Hepatocyte (in vitro differentiated cells): ENCODE measurements around the gene ZNF12. TPM values are rescaled to one million over a fixed set of nuclear protein-coding genes. Genes with fewer than 3 reads are reported as not detected.

Source experiments
- DNase-seq: peaks from one replicate; pipeline ENCODE4 v3.0.0-alpha.2; 2016; ENCODE audit warnings: low spot score
- H2AFZ ChIP-seq: fragments of 200-600 bp; sonication (generic); 2 replicates; pipeline ENCODE4 v1.6.0; 2016; ENCODE audit warnings: antibody characterized with exemption, mild to moderate bottlenecking
- H3K27ac ChIP-seq: fragments of 200-600 bp; sonication (generic); 2 replicates; pipeline ENCODE4 v1.5.1; 2016; ENCODE audit warnings: mild to moderate bottlenecking
- H3K27me3 ChIP-seq: fragments of 200-600 bp; sonication (generic); 2 replicates; pipeline ENCODE4 v1.6.1; 2016
- H3K36me3 ChIP-seq: fragments of 200-600 bp; sonication (generic); replicated peaks from 2 replicates; pipeline ENCODE4 v1.5.1; 2016; ENCODE audit warnings: low read depth; ENCODE audit not compliant: insufficient read depth
- H3K4me1 ChIP-seq: fragments of 200-600 bp; sonication (generic); 2 replicates; pipeline ENCODE4 v1.5.1; 2016; ENCODE audit warnings: mild to moderate bottlenecking, moderate library complexity; ENCODE audit not compliant: insufficient read depth
- H3K4me2 ChIP-seq: fragments of 200-600 bp; sonication (generic); 2 replicates; pipeline ENCODE4 v1.6.0; 2016
- H3K4me3 ChIP-seq: fragments of 200-600 bp; sonication (generic); 2 replicates; pipeline ENCODE4 v1.5.1; 2016; ENCODE audit warnings: mild to moderate bottlenecking
- H3K79me2 ChIP-seq: fragments of 200-600 bp; sonication (generic); 2 replicates; pipeline ENCODE4 v1.6.0; 2017; ENCODE audit warnings: mild to moderate bottlenecking
- H3K9me2 ChIP-seq: fragments of 200-600 bp; sonication (generic); replicated peaks from 2 replicates; pipeline ENCODE4 v1.6.0; 2017; ENCODE audit warnings: mild to moderate bottlenecking; ENCODE audit not compliant: insufficient read depth
- H3K9me3 ChIP-seq: fragments of 200-600 bp; sonication (generic); 2 replicates; pipeline ENCODE4 v1.5.1; 2016; ENCODE audit warnings: low read depth, mild to moderate bottlenecking
- H4K20me1 ChIP-seq: fragments of 200-600 bp; sonication (generic); 2 replicates; pipeline ENCODE4 v1.6.0; 2016; ENCODE audit warnings: mild to moderate bottlenecking; ENCODE audit not compliant: insufficient read depth, poor library complexity, severe bottlenecking
- CTCF ChIP-seq: fragments of 200-600 bp; sonication (generic); IDR thresholded peaks from 2 replicates; pipeline ENCODE4 v1.5.1; 2016; ENCODE audit warnings: antibody characterized with exemption, mild to moderate bottlenecking; ENCODE audit not compliant: poor library complexity
- EZH2 ChIP-seq: fragments of 200-600 bp; sonication (generic); IDR thresholded peaks from 2 replicates; pipeline ENCODE4 v1.6.1; 2016; ENCODE audit warnings: antibody characterized with exemption, mild to moderate bottlenecking, borderline replicate concordance
- EZH2phosphoT487 ChIP-seq: fragments of 200-600 bp; sonication (generic); IDR thresholded peaks from one replicate; pipeline ENCODE4 v1.6.1; 2018; ENCODE audit warnings: antibody characterized with exemption, mild to moderate bottlenecking, low read depth, moderate library complexity; ENCODE audit not compliant: unreplicated experiment, severe bottlenecking
- WGBS: methylation state at CpG from one replicate; pipeline ENCODE4 v1.1.6; 2016; ENCODE audit warnings: low lambda C conversion rate; ENCODE audit errors: missing lambda C conversion rate; 5-methylcytosine and 5-hydroxymethylcytosine counted together
- polyA plus RNA-seq: library from polyadenylated mRNA; unstranded; fragments of >200 nt; fragmentation: Nextera tagmentation; extraction: Ambion mirVana; gene quantifications from 2 replicates; pipeline ENCODE4 v1.2.1, GENCODE V29; 2016
- total RNA-seq: library from RNA; depleted of rRNA; stranded (reverse); fragments of >200 nt; gene quantifications from 2 replicates; pipeline ENCODE4 v1.2.3, GENCODE V29; 2014

ZNF12 gene
- total and polyA plus RNA-seq, 2 experiments from 2014 or later: 14.7 to 22.2 TPM

GRCh38 chr7:6650086-6650485, 56.7 kb downstream of the ZNF12 start:
- Histone ChIP-seq H4K20me1 (no peaks in the 10 kb centered on the region), H3K27me3 (no peaks in the 10 kb centered on the region), H3K9me2 (no peaks in the 10 kb centered on the region), H3K4me3 (no peak overlapping the region), H3K4me2 (no peak overlapping the region), H2AFZ (no peak overlapping the region), H3K27ac (no peak overlapping the region), H3K79me2 (no peaks in the 10 kb centered on the region), H3K4me1 (no peaks in the 10 kb centered on the region), H3K36me3 (no peaks in the 10 kb centered on the region), H3K9me3 (no peaks in the 10 kb centered on the region)
- WGBS: 99% methylated on average over 10 of the region's 10 CpGs
- DNase-seq: no peak
- no peak for TF ChIP-seq CTCF
- TF ChIP-seq EZH2: no peak
- no peak for TF ChIP-seq EZH2phosphoT487

- no peak for DNase-seq
- H4K20me1 ChIP-seq: no peaks in the 10 kb centered on the region
- H3K9me2 ChIP-seq: no peaks in the 10 kb centered on the region
- H3K27me3 ChIP-seq: no peaks in the 10 kb centered on the region
- no peaks in the 10 kb centered on the region for H3K9me3 ChIP-seq
- TF ChIP-seq EZH2: no peak
- TF ChIP-seq EZH2phosphoT487: no peak
- no peak for TF ChIP-seq CTCF
- H3K4me2 ChIP-seq: no peak overlapping the region
- no peaks in the 10 kb centered on the region for H3K79me2 ChIP-seq
- no peaks in the 10 kb centered on the region for H3K4me1 ChIP-seq
- no peak overlapping the region for H3K27ac ChIP-seq
- H3K36me3 ChIP-seq: no peaks in the 10 kb centered on the region
- no peak overlapping the region for H2AFZ ChIP-seq
- WGBS: 90% methylated on average over 13 of the region's 13 CpGs
- no peak overlapping the region for H3K4me3 ChIP-seq
Observed at GRCh38 chr7:6649241-6649961, 57.3 kb downstream of the ZNF12 start.

GRCh38 chr7:6648815-6649104, 58.0 kb downstream of the ZNF12 start:
- Histone ChIP-seq H3K27me3 (no peaks in the 10 kb centered on the region), H3K4me2 (no peak overlapping the region), H3K4me3 (no peak overlapping the region), H3K9me2 (no peaks in the 10 kb centered on the region), H3K27ac (no peak overlapping the region), H3K9me3 (no peaks in the 10 kb centered on the region), H3K4me1 (no peaks in the 10 kb centered on the region), H4K20me1 (no peaks in the 10 kb centered on the region), H3K79me2 (no peaks in the 10 kb centered on the region), H3K36me3 (no peaks in the 10 kb centered on the region), H2AFZ (no peak overlapping the region)
- WGBS: 97% methylated on average over 5 of the region's 5 CpGs
- TF ChIP-seq EZH2phosphoT487 (no peak), EZH2 (no peak), CTCF (no peak)
- no peak for DNase-seq
